HG03378 (cell line): Measurements from ENCODE around the gene GPNMB.
"Not testable (repeated sequence)": the region's sequence is repeated elsewhere in the genome, so short reads cannot be mapped to it uniquely, and the experiment has no call there.

Experiments used
- ATAC-seq: cut with Tn5 transposase; IDR thresholded peaks from one replicate; pipeline ENCODE4 v1.9.1; 2021; ENCODE audit warnings: mild to moderate bottlenecking, moderate library complexity; ENCODE audit not compliant: unreplicated experiment

GPNMB gene

GRCh38 chr7:23298141-23298881 lies 51.7 kb downstream of the GPNMB start:
- ATAC-seq: no peak

- peak; percentile 96 for ATAC-seq
Measured at GRCh38 chr7:23298885-23299769, 52.6 kb downstream of the GPNMB start, which contains the start of gene MALSU1. Gene MALSU1 (plus strand): TSS chr7:23299339. CDS start chr7:23299353, 14 bp downstream.

- ATAC-seq: no peak
Measured at GRCh38 chr7:23299770-23300300, 53.3 kb downstream of the GPNMB start.

- ATAC-seq: no peak
Measured at GRCh38 chr7:23306936-23307521, 60.5 kb downstream of the GPNMB start.

GRCh38 chr7:23308754-23309153 lies 62.2 kb downstream of the GPNMB start:
- no peak for ATAC-seq

GRCh38 chr7:23312141-23312540 lies 65.6 kb downstream of the GPNMB start:
- not testable (repeated sequence) for ATAC-seq

- no peak for ATAC-seq
Measured at GRCh38 chr7:23315366-23315765, 68.8 kb downstream of the GPNMB start.
